ENCODE data around the gene NET1.

DNA sequence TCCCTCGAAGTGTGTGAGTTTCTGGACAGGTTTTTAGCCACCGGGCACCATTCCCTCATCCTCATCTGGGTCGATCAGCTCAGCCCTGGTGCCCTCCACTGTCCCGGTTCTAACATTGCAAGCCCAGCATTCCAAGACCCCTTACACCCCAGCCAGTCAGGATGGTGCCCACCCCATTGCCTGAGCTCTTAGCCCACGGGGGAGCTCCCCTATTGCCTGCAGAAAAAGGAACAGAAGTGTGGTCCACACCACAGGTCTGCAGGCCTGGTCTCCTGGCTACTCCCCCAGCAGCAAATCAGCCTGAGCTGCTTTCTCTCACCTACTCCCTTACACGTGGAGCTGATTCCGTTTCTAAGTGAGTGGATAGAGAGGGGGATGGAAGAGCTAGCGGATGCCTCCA lies 82.3 kb downstream of the NET1 start:
- TF ChIP-seq POLR2A (IDR thresholded peaks at IDR 0.05) = no peak
- TF ChIP-seq, protein P1, sequence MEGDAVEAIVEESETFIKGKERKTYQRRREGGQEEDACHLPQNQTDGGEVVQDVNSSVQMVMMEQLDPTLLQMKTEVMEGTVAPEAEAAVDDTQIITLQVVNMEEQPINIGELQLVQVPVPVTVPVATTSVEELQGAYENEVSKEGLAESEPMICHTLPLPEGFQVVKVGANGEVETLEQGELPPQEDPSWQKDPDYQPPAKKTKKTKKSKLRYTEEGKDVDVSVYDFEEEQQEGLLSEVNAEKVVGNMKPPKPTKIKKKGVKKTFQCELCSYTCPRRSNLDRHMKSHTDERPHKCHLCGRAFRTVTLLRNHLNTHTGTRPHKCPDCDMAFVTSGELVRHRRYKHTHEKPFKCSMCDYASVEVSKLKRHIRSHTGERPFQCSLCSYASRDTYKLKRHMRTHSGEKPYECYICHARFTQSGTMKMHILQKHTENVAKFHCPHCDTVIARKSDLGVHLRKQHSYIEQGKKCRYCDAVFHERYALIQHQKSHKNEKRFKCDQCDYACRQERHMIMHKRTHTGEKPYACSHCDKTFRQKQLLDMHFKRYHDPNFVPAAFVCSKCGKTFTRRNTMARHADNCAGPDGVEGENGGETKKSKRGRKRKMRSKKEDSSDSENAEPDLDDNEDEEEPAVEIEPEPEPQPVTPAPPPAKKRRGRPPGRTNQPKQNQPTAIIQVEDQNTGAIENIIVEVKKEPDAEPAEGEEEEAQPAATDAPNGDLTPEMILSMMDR (IDR thresholded peaks at IDR 0.05) = no peak

Measured in heart left ventricle (tissue), 13 donors.